ENCODE results near the gene NCK2. TPM values are rescaled to one million over a fixed set of nuclear protein-coding genes. Genes with fewer than 3 reads are reported as not detected.

NCK2 gene
- total and polyA plus RNA-seq, 10 of the 15 experiments (the other 5 are each of a cell fraction or from before 2014, with no cell fraction given), result 1.2 to 30.9 (median 14.1) TPM

- no peak for FAIRE-seq
- 77% methylated on average over 5 of the region's 5 CpGs for WGBS (ENCODE audit: insufficient coverage, insufficient replicate concordance, low lambda C conversion rate, missing lambda C conversion rate)
Measured at GRCh38 chr2:105862843-105863242, 118.1 kb downstream of the NCK2 start.

More at GRCh38 chr2:105862843-105863242, 118.1 kb downstream of the NCK2 start:
- RAD21 ChIA-PET (ENCODE audit: unreplicated experiment), result interaction anchor here (1.0 kb wide), 1 partner anchor 9 kb away, joined by 3 read pairs; no protein-coding TSS in a partner anchor
- POLR2A ChIA-PET, result no interaction called here
- no peak overlapping the region for H3K9ac ChIP-seq (ENCODE audit: control insufficient read depth, insufficient read depth, low read length)
- H2AFZ ChIP-seq (ENCODE audit: control insufficient read depth, low read depth, low read length), result no peak overlapping the region
- peaks cover 5% of the 10 kb centered on the region for H3K79me2 ChIP-seq (ENCODE audit: control insufficient read depth, insufficient read depth, low read length)
- intact Hi-C loops (cut with micrococcal nuclease; ENCODE audit: unreplicated experiment) (no loop called here), in situ Hi-C loops (cut with MboI) (no loop called here)
- no peak overlapping the region for H3K27ac ChIP-seq (ENCODE audit: control insufficient read depth, insufficient read depth)
- H3K4me1 ChIP-seq (ENCODE audit: control insufficient read depth, insufficient read depth, low read length), result no peaks in the 10 kb centered on the region; the same call in 1 of the 2 replicates
- no peak for ATAC-seq
- no peak for TF ChIP-seq ZBTB11 (CRISPR knock-in tag; IDR thresholded peaks at IDR 0.05)
- no peak for DNase-seq (ENCODE audit: low read depth, low spot score)
- SMC1A ChIA-PET (ENCODE audit: uncharacterized antibody, unreplicated experiment), result interaction anchor here (2.1 kb wide), 1 partner anchor 11 kb away, joined by 7 read pairs; no protein-coding TSS in a partner anchor
- H4K20me1 ChIP-seq (ENCODE audit: control insufficient read depth, insufficient read depth), result no peaks in the 10 kb centered on the region; the same call in 1 of the 2 replicates
- H3K4me3 ChIP-seq, result no peak overlapping the region
- H3K36me3 ChIP-seq (ENCODE audit: control insufficient read depth in 2 of 2, insufficient read depth in 2 of 2, low read length in 1 of 2), result peaks cover under 1 to 1% of the 10 kb centered on the region in 2 experiments; a peak in 3 of 4 replicates
- no peak overlapping the region for H3K4me2 ChIP-seq (ENCODE audit: control insufficient read depth, insufficient read depth)
- no TSS peak for BruUV-seq (replicated peaks)
- H3K9me3 ChIP-seq (replicated peaks; ENCODE audit: control insufficient read depth, insufficient read depth, low read length), result no peaks in the 10 kb centered on the region
- CTCF ChIA-PET, result no interaction called here
- H3K27me3 ChIP-seq (replicated peaks in 1 of 2; ENCODE audit: control insufficient read depth in 2 of 2, insufficient read depth in 2 of 2, low read length in 1 of 2), result no peaks in the 10 kb centered on the region

Measured in GM12878 (cell line).